ENCODE results near the gene GPR50.

Gene GPR50

DNA sequence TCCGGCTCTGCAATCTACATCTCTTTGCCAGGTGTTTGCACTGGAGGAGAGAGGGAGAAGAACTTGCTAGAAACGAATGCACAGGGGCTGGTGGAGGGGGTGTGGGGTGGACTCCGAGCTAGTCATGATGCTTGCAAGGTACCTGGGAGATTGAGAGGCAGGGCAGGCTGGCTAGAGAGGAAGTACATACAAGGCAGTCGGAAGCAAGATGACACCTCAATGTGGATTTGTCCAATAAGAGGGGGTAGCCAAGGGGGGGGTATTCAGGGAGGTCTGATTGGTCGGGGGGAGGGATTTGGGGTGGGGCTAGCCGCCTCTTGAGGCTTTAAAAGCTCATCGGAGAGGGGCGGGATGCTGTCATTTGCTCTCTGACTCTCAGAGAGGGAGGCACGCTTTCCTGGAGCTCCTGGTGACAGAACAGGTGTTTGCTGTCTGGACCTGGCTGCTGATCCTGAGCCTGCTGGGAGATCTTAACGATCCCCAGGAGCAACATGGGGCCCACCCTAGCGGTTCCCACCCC lies at the start of gene GPR50:
TSS of gene GPR50 (plus strand) at position 354 of the 520 bp plus-strand sequence. CDS start at position 492, 138 bp downstream.
- TF ChIP-seq GATA3 (IDR thresholded peaks at IDR 0.05; ENCODE audit: low read depth, low read length) (no peak), GATA2 (IDR thresholded peaks at IDR 0.05; ENCODE audit: low read depth, low read length) (no peak)

DNA sequence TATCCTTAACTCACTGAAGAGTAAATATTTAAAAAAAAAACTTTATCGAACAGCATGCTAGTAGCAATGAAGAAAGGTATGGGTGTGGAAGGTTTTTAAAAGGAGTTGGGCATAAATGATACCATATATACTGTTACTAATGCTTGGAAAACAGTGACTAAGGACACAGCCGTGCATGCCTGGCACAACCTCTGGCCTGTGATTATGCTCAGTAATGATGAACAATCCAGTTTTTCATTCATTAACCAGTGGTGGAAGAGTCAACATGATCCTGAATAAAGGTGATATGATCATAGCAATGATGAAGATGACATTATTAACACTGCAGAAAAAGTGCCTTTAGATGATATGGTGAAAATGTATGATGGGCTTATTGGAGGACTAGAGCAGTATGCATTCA lies 43.9 kb upstream of the GPR50 start:
- TF ChIP-seq GATA2 (IDR thresholded peaks at IDR 0.05; ENCODE audit: low read depth, low read length): no peak
- no peak for TF ChIP-seq GATA3 (IDR thresholded peaks at IDR 0.05; ENCODE audit: low read depth, low read length)

DNA sequence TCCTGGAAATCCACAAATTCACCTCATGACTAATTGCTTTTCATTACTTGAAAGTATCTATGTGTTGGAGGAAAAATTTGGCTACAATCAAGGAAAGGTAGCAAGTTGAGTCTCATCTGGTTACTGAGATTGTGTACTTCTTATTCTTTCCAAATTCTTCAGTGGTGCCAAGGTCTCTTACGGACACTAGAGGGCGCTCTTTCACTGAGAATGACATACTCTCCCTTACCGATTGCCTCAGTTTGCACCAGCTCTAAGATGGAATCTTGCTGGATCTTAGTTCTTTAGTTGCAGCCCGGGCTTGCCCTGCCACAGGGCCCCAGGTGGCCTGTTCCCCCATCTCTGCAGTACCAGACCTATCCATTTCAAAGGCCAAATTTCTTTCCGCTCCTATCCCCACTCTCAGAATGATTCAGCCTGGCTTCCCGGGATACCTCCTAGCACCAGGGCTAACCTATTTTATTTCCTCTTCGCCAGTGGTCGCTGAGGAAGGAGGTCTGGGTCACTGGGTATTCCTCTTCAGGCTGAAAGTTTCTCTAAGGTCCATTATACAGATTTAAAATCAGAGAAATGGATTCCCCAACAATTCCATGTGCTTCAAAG lies 24.6 kb upstream of the GPR50 start:
- TF ChIP-seq GATA3 (IDR thresholded peaks at IDR 0.05; ENCODE audit: low read depth, low read length): no peak
- no peak for TF ChIP-seq GATA2 (IDR thresholded peaks at IDR 0.05; ENCODE audit: low read depth, low read length)

DNA sequence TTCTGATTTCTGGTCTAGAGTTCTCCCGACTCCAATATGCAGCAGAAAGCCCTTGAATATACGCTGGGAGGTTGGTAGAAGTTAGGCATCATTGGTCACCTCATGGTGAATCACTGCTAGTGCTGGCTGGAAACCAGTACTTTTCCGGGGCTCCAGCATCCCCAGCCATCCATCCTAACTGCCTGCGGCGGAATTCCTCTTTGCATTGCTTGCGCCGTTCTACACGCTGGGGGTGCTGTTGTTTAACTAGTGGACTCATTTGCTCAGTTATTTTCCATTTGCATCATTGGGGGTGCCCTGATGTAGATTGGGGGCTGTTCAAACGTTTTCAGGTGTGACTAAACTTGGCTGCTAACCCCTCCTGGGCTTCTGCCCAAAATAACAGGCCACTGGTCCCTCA lies 23.3 kb upstream of the GPR50 start:
- TF ChIP-seq GATA2 (IDR thresholded peaks at IDR 0.05; ENCODE audit: low read depth, low read length) (no peak), GATA3 (IDR thresholded peaks at IDR 0.05; ENCODE audit: low read depth, low read length) (no peak)

DNA sequence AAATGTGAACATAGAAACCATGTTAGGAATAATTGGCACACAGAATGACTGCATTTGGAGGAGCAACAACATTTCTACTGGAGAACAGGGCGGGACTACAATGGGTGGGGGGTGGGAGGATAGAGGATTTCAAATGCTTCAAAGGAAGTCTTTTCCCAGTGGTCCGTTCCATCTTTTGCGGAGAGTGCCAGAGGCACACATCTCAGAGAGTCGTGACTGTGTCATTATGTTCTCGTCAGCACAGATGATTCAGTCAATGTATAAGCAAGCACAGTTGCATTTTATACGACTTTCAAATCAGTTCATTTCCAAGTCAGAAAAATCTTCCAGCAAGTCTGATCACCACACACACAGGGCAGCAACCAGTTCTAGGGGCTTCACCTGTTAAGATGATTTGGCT lies 22.7 kb upstream of the GPR50 start:
- no peak for TF ChIP-seq GATA2 (IDR thresholded peaks at IDR 0.05; ENCODE audit: low read depth, low read length)
- no peak for TF ChIP-seq GATA3 (IDR thresholded peaks at IDR 0.05; ENCODE audit: low read depth, low read length)

DNA sequence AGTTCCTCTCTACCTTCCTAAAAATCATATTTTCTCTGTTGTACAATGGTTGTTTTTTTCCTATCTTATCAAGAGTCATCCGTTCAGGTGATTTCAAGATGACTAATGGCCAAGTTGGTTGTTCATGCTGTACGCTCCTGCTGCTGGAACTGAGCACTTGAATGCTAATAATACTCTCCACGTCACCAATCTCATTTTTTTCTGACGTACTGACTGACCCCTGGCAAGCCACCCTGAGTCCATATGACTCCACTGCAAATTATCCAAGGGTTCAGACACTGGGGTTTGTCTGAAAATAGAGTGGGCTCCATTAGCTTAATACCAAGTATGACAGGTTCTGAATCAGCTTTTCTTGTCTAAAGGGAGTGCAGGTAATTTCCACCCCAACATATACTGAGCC lies 21.1 kb upstream of the GPR50 start:
- TF ChIP-seq GATA2 (IDR thresholded peaks at IDR 0.05; ENCODE audit: low read depth, low read length): no peak

DNA sequence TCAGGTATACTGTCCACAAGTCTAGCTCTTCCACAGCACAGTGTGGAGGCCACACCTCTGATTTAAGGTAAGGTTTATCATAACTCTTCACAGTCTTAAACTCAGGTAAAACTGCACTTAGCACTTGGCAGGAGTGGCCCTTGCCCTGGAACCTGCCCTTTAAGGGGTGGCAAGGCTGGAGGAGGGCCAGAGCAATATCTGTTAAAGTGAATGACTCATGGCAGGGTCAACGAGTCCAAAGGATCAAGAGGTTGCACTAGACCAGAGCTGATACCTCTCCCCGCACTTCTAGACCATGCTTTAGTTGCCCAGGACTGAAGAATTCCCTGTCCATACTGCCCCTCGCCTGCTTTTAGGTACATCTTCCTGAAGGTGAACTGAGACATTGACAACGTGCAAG lies 14.7 kb upstream of the GPR50 start:
- TF ChIP-seq GATA2 (IDR thresholded peaks at IDR 0.05; ENCODE audit: low read depth, low read length) (no peak), GATA3 (IDR thresholded peaks at IDR 0.05; ENCODE audit: low read depth, low read length) (no peak)

DNA sequence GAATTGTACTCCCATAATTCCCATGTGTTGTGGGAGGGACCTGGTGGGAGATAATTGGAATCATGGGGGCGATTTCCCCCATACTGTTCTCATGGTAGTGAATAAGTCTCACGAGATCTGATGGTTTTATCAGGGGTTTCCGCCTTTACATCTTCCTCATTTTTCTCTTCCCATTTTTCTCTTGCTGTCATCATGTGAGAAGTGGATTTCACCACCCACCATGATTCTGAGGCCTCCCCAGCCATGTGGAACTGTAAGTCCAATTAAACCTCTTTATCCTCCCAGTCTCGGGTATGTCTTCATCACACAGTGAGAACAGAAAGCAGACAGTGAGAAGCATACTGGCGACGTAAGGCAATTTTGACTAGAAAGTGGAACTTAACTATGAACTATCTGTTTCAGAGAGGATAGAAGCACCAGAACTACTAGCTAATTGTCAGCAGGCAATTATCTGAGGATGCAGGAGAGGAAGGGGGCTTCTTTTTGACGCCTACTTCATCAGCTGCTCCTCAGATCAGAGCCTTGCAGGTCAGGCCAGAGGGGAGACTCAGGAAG lies 8.5 kb upstream of the GPR50 start:
- no peak for TF ChIP-seq GATA3 (IDR thresholded peaks at IDR 0.05; ENCODE audit: low read depth, low read length)
- TF ChIP-seq GATA2 (IDR thresholded peaks at IDR 0.05; ENCODE audit: low read depth, low read length): no peak

DNA sequence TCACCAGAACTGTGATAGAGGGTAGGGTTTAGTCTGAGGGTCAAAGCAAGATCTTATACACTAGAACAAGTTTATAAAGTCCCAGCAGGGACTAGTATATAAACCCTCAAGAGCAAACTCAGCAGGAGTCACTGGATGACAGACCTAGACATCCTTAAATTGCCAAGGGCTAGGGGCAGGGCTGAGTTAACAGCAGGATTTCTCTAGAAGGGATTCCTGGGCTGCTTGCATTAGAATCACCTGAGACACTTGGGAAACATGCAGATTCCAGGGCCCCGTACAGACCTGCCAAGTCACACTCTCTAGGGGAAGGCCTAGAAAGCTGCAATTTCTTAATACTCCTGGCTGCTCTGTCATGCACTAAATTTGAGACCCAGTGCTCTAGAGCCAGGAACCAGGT lies 6.6 kb upstream of the GPR50 start:
- TF ChIP-seq GATA3 (IDR thresholded peaks at IDR 0.05; ENCODE audit: low read depth, low read length) (no peak), GATA2 (IDR thresholded peaks at IDR 0.05; ENCODE audit: low read depth, low read length) (no peak)

DNA sequence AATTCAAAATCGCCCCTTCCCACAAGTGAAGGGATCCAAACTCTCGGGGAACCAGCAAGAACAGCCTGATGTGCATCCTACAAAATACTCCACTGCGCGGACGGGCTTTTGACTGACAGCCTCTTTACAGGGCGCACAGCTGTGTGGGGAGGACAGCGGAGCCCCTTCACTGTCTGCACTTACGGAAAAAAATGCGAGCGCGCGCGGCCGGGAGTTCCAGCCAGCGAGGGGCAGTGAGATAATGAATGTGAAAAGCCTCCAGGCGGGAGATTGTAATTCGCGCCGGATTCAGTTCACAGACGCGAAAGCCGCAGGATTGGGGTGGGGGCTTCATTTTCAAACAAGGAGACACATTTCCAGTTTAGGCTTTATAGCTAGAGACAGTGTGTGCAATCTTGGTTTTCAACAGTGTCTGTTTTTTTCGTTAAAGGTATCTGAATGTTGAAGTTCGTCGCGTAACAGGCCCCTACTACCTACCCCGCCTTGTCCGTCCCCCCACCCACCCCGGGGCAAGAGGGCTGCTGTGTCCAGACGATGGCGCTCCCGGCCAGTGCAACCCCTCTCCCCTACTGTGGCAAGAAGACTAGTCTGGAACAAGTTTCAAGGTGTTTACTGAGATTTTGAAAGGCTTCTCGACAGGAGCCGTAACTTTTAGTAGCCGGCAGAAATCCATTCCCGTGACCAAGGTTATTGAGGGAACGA lies 1.7 kb upstream of the GPR50 start:
- TF ChIP-seq GATA2 (IDR thresholded peaks at IDR 0.05; ENCODE audit: low read depth, low read length) (no peak), GATA3 (IDR thresholded peaks at IDR 0.05; ENCODE audit: low read depth, low read length) (no peak)

DNA sequence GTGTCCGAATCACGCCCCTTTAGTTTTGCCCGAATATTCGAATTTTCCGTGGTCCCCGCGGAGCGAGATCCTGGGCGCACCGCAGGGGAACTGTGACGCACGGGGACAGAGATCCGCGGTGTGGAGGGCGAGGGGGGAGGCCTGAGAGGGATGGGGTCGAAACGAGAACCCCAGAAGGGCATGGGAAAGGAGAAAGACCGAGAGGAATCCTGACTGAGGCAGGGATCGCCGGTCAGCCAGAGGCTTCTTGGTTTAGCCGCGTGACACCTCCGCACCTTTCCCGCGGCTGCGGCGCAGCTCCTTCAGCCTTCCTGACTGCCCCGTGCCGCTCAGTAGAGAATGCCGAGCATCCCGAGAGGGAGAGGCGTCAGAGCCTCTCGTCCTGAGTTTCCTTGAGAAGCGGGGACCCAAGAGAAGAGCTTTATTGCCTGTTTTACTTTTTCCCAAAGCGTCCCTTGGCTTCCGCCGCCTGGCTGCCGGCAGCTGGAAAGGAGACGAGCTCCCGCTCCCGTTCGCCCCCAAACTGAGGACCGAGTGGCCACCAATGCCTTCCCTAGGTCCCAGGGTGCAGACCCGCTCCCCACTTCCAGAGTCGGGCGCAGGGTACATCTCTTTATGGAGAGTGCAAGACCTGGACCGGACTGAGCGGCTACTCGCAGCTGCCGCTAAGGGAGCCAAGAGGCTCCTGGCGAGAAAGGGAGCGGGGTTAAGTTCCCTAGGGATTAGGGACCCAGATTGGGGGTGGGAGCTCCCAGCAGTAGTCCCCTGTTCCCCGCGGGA lies 911 bp upstream of the GPR50 start:
- TF ChIP-seq GATA3 (IDR thresholded peaks at IDR 0.05; ENCODE audit: low read depth, low read length) (no peak), GATA2 (IDR thresholded peaks at IDR 0.05; ENCODE audit: low read depth, low read length) (no peak)

DNA sequence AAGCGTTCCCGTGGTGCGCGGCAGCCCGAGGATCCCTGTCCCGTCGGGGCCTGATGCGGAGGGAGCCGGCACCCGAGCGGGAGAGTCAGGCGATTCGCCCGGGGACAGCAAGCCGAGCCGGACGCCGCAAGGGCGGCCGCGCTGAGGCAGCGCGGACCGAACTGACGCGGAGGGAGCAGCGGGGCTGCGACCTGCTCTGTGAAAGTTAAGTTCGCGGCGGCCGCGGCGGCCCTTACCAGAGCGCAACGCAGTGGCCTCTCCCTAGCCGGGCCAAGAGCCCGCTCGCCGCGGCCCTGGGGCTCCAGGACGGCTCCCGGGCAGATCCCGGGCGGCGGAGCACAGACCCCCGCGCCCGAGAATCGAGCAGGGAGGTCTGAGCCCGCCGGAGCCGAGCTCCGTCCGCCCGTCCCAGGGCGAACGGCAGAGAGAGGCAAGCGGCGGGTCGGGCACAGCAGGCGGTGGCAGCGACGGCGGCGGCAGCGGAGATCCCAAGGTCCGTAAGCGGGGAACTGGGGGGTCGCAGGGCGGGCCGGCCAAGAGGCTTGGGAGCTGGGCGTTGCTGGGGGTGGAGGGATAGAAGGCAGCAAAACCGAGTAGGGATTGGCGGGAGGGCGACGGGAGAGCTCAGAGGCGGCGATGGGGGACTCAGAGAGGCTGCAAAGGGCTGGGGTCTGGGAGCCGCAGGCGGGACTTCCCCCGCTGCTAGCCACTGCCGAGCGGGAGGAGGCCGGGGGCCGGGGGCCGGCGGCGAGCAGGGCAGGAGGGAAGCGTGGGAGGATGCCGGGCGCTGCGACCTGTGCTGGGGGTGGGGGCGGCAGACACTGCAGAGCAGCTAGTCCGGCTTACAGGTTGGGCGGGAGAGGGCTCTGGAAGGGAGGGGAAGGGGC lies 1.0 kb downstream of the GPR50 start:
- no peak for TF ChIP-seq GATA2 (IDR thresholded peaks at IDR 0.05; ENCODE audit: low read depth, low read length)
- TF ChIP-seq GATA3 (IDR thresholded peaks at IDR 0.05; ENCODE audit: low read depth, low read length): no peak

DNA sequence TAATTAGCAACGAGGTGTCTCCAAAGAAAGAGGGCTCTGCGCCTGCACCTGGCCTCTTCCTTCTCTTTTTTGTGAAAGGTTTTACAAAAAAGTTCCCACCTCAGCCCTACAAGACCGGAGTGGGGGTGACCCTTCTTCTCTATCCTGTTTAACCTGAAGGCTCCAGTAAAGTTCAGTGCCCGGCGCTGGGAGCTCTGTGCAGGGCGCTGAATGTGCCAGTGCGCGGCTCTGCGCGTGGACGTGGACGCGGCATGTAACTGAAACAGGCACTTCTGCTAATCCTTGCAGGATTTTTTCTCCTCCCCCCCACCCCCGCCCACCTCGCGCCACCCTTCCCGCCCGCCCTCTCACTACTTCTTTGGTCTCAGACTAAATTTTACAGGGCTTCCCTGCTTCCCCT lies 2.4 kb downstream of the GPR50 start:
- TF ChIP-seq GATA3 (IDR thresholded peaks at IDR 0.05; ENCODE audit: low read depth, low read length) (no peak), GATA2 (IDR thresholded peaks at IDR 0.05; ENCODE audit: low read depth, low read length) (no peak)

Data from SH-SY5Y (cell line).